NCI-H1930 (cell line): Measurements from ENCODE around the gene CTNND2.

Source experiments
- DNase-seq, 2 experiments: peaks; one replicate each; lab custom pipeline; 2025; lab: John Stamatoyannopoulos, UW

CTNND2 gene

DNA sequence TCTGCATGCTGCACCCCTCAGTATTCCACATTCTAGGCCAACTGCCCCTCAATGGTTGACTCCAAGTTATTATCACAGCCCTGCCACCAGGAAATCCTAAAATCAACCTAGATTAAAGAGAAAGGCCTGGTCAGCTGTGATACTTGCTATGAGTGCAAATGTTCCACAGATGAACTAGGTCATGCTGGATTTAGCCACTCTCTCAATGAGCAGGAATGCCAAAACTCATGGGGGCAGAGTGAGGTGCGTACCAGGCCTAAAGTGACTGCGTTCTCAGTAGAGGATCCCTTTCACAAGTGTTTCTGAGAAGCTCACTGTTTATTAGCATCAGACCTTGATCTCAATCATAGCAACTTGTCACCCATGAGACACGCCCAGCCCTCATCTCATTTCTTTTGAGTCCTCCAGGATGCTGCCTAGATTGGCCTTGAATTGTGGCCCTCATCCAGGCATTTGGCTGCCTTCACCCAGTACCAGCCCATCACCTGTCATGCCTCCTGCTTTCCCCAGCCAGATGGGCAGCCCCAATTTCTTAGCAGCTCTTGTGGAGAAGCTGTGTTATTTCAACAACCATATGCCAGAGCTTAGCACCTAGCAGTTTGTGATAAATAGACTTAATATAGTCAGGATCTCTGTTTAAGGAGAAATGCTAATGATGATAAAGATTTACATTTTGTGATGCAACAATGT, 383.9 kb downstream of the CTNND2 start:
- DNase-seq: no peak

DNA sequence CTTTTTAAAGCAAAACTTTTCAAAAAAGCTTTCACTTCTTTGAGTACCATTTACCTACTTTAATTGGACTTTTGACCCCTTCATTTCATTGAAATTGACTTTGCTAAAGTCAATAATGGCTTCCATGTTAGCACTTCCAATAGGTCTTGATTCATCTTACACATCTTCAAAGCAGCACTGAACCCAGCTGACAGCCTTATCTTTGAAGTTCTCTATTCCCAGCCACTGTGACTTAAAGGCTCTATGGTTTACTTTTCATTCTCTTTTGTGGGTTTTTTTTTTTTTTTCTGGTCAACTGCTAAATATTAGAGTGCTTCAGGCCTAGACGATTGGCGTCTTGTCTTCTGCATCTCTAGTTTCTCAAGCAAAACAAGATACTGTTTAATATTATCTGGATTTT, 385.0 kb downstream of the CTNND2 start:
- DNase-seq: no peak

DNA sequence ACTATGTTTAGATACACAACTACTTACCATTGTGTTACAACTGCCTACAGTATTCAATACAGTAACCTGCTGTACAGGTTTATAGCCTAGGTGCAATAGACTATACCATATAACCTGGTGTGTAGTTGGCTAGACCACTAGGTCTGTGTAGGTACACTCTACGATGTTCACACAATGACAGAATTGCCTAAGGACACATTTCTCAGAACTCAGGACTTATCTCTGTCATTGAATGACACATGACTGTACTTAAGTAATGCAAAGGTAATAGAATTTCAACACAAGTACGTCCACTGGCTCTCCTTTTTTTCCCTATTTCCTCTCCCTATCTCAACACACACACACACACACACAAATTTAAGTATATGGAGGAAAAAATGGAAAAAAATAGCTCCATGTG, 385.6 kb downstream of the CTNND2 start:
- DNase-seq: no peak

DNA sequence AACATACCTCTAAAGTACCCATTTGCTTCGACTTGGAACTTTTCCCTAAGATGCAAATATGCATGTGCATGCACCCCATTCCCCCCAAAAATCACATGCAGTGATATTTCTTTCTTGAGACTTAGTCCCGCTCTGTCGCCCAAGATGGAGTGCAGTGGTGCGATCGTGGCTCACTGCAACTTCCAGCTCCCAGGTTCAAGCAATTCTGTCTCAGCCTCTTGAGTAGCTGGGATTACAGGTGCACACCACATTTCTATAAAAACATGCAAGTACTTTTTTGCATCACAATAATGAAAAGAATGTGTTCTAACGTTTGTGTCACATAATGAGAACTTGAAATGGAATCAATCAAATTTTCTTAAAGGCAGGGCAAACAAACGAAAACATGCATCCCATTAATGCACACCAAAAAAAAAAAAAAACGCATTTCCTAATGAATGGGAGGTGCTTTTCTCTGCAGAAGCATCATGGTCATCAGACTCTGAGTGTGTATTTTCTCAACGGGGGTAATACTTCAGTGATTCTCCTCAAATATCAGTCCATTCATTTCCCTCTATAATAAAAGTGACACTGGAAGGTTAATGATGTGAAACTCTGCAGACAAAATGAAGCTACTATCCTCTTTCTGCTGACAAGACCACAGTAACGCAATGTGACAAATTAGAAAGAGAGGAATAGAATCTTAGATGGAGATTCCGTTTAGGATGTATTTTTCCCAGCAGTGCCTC, 389.4 kb downstream of the CTNND2 start:
- no peak for DNase-seq

DNA sequence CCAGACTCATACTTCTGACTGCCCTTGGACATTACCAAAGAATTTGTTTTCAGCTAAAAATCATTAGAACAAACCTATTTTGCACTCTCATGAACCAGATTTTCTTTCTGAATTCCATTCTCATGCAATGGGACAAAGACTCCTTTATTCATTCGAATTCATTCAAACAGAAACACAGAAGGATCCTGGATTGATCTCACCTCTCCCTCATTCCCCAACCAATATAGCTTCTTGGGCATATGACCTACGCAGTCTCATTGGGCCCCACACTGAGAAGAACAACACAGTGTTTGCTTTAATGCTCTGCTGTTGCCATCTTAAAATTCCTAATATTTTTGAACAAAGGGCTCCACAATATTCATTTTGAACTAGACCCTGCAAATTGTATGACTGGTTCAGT, 392.4 kb downstream of the CTNND2 start:
- DNase-seq: no peak

DNA sequence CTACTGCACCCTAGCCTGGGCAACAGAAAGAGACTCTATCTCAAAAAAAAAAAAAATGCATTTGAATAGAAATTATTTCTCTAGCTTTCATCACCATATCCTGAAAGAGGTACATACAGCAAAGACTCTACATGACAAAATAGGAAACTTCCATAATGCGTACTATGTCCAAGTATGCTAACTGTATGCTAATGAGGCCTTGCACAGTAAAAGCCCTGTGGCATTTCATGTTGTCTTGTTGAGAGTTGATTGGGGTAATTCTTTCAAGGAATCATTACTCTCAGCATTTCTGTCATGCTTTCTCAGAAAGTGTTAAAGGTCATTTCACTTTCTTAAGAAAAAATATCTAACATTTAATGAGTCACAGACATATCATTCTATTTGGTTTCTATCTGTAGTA, 393.4 kb downstream of the CTNND2 start:
- no peak for DNase-seq

DNA sequence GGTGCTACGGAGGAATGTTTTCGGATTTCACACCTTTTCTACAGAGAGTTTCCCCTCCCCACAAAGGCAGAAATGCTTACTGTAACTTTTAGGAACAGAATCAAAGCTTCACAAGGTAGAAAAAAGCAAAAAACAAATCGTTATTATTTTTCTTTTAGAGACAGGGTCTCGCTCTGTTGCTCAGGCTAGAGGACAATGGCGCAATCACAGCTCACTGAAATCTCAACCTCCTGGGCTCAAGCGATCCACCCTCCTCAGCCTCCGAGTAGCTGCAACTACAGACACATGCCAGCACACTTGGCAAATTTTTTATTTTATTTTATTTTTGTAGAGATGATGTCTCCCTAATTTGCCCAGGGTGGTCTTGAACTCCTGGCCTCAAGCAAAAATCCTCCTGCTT, 394.5 kb downstream of the CTNND2 start:
- no peak for DNase-seq

DNA sequence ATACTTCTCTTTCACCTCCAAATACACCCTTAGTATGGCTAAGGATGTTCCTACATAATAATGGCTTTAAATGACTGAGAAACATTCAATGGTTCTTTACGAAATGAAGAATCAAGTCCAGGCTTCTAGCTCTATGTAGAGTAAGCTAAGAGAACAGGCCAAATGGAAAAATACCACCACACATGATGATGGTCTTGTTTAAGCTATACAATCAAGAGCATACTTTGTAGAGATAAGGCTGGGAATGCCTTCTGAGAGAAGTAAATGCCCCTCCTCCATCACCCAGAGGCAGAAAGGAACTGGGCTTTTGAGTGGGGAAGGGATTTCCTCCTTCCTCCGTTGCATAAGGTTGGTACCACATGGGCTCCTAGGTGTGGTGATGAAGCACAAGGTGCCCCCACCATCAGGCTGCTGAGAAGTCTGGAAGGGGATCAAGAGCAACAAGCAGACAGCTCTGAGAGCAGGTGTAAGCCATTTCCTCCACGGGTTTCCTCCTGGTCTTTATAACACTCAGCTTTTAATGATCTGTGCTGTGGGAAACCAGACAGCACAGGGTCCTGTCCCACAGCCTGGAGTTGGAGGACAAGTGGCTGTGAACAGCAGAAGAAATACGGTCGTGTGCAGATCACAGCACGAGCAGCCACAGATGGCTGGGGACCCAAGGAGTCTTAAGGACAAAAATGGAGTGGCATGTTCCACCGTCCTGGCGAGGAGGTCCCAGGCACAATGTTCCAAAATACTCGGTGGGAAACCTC, 396.9 kb downstream of the CTNND2 start:
- DNase-seq: no peak

DNA sequence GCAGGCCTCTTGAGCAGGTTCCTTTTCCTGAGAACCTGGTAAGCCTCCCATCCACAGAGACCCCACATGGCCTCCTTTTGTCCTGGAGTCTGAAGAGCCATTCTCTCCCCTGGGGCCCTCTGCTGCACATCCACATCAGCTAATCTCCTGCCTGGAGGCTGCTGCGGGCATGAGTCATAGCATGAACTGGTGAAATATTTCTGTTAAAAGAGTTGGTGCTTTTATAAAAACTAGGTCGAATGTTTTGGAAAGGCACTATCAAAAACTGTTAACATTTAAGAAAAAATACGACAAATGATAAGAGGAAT, 399.4 kb downstream of the CTNND2 start:
- peak in 1 of 2 experiments; percentile 20 for DNase-seq

DNA sequence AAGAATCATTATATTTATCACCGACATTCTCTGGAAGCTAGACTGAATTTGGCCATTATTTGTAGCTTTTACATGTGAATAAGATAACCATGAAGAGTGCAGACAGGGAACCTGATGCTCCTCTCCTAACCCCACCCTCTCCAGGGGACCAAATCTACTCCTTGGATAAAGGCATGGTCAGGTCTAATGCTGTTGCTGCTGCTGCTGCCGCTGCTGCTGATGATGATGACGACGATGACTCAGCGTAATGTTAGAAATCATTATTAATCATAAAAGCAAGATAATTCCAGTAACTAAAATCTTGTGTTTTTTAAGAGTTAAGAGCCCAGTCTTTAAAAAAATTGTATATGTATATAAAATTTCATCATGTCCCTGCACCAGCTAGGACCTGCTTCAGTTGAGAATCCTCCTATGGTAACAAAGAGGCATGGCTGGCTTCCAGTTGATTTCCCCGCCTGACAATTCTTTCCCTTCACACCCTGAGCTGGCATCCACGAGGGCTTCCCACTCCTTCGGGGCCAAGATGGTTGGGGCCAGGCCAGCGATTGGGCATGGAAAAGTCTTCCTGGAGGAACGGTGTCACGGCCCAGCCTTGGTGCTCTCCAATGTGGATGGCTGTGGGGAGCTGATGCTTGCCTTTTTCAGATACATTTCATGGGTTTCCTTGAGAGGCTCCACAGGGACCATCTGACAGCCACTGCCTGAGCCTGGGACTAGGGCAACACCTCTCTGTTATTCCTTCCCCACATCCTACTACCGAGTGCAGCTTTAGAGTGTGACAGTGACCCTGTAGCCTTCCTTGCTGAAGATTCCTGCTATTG, 400.0 kb downstream of the CTNND2 start:
- no peak for DNase-seq

DNA sequence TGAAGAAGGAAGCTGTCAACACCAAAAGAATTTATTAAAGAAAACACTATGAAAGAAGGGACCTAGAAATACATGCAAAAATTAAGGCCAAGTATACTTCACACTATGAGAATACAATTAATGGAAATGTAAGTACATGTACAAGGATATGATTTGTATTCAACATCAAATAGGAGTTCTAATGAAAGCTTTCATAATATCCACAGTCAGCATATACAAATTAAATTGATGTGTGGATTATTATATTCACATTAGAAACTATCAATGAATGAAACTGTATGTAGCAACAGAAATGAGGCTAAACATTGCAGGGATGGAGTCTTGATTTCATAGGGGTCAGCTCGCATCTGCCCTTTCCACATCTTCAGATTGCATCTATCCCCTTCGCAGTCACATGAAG, 401.5 kb downstream of the CTNND2 start:
- DNase-seq: no peak

DNA sequence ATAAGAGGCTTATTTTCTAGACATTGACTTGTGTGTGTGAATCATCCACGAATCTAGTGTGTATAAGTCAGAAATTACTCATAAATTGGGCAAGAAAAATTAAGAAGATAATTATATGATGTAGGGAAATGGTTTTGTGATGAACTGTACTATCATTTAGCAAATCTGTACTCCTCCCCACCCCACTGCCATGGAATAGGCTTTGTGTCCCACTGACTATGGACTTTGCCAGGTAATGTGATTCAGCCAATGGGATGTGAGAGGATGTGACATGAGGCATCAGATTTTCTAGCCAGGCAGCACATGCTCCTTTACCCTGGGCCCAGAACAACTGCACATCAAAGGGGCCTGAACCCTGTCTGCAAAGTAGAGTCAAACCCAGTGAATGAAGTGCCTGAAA, 406.6 kb downstream of the CTNND2 start:
- DNase-seq: no peak

DNA sequence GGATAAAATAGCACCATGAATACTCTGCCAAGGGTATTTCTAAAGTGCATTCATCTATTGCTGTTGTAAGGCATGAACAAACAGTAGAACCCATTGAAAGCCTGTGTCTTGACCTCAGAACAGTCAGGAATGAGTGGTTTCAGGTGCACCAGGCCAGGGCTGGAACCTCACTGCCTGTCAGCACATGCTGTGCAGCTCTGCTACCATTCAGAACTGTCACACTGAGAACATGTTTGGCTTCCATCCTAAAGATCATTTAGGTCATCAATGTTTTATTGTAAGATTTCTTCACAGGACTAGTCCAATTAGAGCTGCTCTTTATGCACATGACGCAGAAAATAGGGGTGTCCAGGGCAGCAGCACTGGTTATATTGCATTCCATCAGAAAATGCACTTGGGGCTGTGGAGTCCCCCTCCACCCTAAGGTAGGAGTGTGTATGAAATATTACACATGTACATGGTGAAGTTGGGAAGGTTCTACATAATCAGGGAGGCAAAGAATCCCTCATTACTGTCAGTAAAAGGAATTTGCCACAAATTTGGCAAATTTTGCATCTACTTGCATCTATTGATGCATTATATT, 408.0 kb downstream of the CTNND2 start:
- no peak for DNase-seq

DNA sequence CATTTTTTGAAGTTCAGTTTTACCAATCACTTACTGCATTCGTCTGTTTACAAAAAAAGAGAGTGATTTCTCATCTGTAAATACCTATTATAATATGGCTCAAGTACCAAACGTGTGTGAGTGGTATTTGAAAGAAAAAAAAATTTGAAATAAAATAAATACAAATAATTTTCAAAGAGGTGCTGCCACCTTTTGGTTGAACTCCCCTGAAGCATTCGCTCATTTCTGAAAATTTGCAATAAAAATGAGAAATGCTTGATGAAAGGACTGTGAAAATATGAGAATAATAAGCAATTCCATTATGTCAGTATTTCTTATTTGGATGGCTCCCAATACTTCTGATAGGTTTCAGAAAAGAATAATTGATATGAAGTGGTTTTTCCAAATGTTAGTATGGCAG, 409.9 kb downstream of the CTNND2 start:
- DNase-seq: no peak

DNA sequence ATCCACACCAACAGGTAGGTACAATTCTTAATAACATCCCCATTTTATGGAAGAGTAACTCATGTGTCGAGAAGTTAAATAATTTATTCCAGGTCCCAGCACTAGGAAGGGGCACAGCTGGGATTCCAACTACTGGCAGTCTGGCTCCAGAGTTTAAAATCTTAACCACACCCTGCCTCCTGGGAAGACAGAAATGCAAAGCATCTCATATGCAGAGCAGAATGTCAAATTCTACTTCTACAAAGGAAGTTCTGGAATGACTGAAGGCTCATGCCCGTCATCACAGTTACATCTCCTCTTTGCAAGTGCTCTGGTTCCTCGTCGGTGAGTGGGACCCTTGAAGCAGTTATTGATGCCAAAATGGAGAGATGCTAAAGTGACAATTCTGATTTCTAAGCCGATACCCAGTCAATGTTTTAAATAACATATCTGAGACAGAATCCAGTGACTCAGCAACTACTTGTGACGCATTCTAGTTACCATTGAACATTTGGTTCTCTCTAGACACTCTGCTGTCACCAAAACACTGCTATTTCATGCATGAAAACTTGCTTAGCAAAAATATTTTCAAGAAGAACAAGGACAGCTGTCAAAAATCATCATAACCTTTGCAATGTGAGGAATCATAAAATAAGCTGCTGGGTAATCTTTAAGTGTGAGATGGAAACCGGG, 412.7 kb downstream of the CTNND2 start:
- no peak for DNase-seq

DNA sequence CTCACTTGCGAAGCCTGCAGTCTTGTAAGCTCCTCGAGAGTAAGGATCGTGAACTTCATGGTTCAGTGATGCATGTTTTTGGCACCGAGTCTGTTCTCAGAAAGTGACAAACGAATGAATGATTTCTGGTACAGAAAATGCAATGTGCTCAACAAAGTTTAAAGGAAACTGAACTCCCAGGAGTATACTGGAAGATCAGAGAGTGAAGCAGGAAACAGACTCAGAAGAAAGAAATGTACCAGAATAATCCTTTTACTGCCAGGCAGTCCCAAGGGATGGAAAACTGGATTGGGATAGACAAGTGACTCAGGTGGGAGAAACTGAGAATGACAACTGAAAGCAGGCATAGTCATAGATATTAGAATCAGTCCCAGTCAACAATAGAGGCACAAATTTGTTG, 420.6 kb downstream of the CTNND2 start:
- no peak for DNase-seq

DNA sequence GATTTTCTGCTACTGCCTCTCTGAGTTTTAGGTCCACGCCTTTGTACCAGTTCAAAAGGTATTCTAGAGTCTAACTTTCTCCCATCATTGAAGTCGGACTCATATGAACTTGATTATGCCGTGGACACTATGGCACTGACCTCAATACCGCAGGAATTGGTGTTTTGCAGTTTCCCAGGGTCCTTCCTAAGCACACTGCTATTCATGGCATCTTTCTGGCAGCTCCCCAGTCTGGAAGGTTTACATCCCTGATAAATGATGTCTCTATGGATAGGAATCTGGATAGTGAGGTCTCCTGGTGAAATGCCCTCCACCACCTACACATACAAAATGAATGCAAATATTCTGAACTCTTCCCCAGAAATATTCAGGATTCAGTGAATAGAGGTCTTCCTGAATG, 422.2 kb downstream of the CTNND2 start:
- DNase-seq: no peak

DNA sequence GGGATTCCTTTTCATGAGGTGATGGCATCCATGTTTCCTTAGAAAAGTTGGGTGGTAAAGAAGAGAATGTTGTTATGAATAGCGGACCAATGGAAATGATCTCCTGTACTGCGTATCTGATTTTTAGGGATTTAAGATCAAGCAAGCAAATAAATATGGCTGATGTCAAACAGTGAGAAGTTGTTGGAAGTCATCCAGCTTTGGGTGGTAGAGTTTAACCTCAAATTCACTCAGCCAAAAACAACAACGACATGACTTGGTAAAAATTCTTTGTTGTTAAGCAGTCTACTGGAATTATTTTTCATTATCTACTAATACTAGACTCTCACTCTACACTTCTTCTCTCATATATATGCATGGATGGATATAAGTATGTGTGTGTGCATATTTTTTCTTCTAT, 426.5 kb downstream of the CTNND2 start:
- no peak for DNase-seq

DNA sequence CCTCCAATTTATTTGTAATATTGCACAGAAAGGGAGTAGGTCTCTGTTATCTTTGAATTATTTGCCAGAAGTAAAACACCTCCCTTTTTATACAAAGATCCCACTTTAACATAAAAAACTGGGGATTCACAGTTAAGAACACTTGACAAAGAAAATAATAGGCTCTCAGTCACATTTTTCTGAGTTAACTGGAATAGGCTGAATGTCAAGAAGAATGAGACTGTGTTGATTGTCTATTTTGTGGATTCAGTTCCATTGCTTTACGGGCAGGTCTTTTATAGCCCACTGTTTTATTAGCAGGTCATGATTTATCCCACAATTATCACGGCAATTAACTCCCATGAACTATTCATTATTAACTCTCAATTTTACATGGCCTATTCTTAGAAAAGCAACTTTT, 427.4 kb downstream of the CTNND2 start:
- DNase-seq: no peak

DNA sequence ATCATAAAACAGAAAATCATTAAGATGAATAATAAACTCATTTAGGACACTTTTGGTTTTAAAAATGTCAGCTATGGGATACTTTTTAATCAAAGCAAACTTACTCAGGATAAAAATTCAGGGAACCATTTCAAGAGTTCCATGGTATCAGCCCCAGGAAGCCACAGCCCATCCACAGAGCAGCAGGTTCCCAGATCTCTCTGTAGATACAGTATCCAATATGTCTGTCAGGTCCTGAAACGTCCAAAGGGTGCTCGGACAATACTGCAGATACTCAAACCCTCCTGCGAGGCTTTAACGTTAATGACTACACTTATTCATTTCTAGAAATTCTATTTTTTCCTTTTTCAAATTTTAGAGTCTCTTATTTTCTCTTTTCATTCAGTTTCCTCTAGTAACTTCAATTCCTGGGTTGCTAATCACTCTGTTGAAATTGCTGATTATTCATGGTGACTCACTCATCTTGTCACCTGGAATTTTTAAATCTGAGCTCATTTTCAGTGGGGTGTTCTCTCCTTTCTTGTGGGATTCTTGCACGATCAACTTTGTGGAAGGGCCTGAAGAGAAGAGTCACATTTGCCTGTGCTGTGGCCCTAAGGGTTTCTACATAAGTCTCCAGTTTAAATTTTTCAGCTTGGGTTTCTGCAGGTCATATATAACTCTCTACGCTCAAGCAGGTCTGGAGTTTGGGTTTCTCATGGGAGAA, 435.8 kb downstream of the CTNND2 start:
- DNase-seq: no peak

DNA sequence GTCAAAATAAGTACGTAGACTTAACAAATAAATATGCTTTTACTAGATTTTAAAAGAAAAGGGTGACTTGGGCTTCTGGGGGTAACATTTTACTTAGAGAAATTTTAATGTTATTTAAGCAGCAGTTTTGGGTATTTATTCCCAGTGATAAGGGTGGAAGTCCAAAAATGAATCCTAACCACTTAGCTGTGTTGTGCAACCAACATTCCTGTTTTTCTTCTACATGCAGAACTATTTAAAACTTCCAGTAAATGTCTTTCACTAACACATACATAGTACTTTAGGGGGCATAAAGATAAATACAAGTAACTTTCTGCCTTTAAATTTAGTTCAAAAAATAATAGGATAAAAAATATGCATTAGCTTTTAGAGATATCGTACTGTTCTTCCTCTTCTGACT, 436.7 kb downstream of the CTNND2 start:
- DNase-seq: no peak
